K562 (cell line): Measurements from ENCODE around the gene PSMB8. TPM values are rescaled to one million over a fixed set of nuclear protein-coding genes. Genes with fewer than 3 reads are reported as not detected.

Source experiments
- ATAC-seq: fragments of 200-7000 bp; cut with Tn5 transposase; 3 replicates; pipeline ENCODE4 v1.9.1; 2020; ENCODE audit warnings: moderate library complexity
- BruUV-seq: library from RNA; stranded (reverse); fragments of 400-500 nt; replicated peaks from 2 replicates; lab custom pipeline; 2021; lab: Mats Ljungman, UMichigan
- CTCF ChIA-PET: fragments of 300-600 bp; formaldehyde crosslinking; extraction: SDS; loops from one replicate; lab custom pipeline; 2021; ENCODE audit warnings: low intra/inter-chr PET ratio; lab: Yijun Ruan, JAX
- POLR2A ChIA-PET: fragments of 300-600, 350-650 bp; sonication (Branson Sonifier 250); formaldehyde crosslinking; extraction: SDS; loops from one replicate; lab custom pipeline; 2021; ENCODE audit warnings: antibody characterized with exemption, inconsistent platforms; lab: Yijun Ruan, JAX
- DNase-seq, 4 experiments: peaks; one replicate each; pipeline versions ENCODE4 v3.0.0 to v3.0.0-alpha.2; 2011 to 2018; ENCODE audit warnings: low spot score in 3 of 4, mixed read lengths in 3 of 4; ENCODE audit errors: extremely low read depth in 1 of 4
- FAIRE-seq: peaks from 2 replicates; lab custom pipeline; 2011; peaks lifted over from hg19 to GRCh38; lab: Jason Lieb, UNC
- H2AFZ ChIP-seq: 2 replicates; pipeline ENCODE4 v1.6.0; 2011; ENCODE audit warnings: low read depth, low read length, control low read depth, inconsistent platforms
- H3K27ac ChIP-seq: fragments of 200-600 bp; 3 replicates; pipeline ENCODE4 v1.8.0; 2011; ENCODE audit warnings: low read depth, mild to moderate bottlenecking, control low read depth, inconsistent platforms, low read length, moderate library complexity, mixed read lengths; ENCODE audit errors: extremely low read depth
- H3K27me3 ChIP-seq, 2 experiments: fragments of 300-600 bp in 1 of 2; 2 replicates in 1 of 2; 3 replicates in 1 of 2; pipeline versions ENCODE4 v1.6.0 to v1.8.0; 2011; ENCODE audit warnings: inconsistent platforms in 2 of 2, low read length in 2 of 2, mild to moderate bottlenecking in 1 of 2, mixed read lengths in 1 of 2, moderate library complexity in 1 of 2; ENCODE audit not compliant: control insufficient read depth in 2 of 2, insufficient read depth in 2 of 2
- H3K36me3 ChIP-seq: fragments of 300-600 bp; 3 replicates; pipeline ENCODE4 v1.8.0; 2011; ENCODE audit warnings: mild to moderate bottlenecking, low read length, inconsistent platforms; ENCODE audit not compliant: control insufficient read depth, insufficient read depth
- H3K4me1 ChIP-seq, 2 experiments: fragments of 200-600 bp in 1 of 2; replicated peaks in 1 of 2; 2 replicates in 1 of 2; 3 replicates in 1 of 2; pipeline versions ENCODE4 v1.5.1 to v1.8.0; 2011; ENCODE audit warnings: inconsistent platforms in 2 of 2, low read length in 2 of 2, mild to moderate bottlenecking in 1 of 2, mixed read lengths in 1 of 2, moderate library complexity in 1 of 2; ENCODE audit not compliant: control insufficient read depth in 2 of 2, insufficient read depth in 2 of 2
- H3K4me2 ChIP-seq: 2 replicates; pipeline ENCODE4 v1.6.1; 2011; ENCODE audit warnings: low read length, control low read depth, inconsistent platforms, mixed read lengths; ENCODE audit not compliant: insufficient read depth
- H3K4me3 ChIP-seq: fragments of 200-600 bp; sonication (generic), shearing (Covaris generic); 2 replicates; pipeline ENCODE4 v1.5.1; 2016; ENCODE audit warnings: control low read depth, inconsistent platforms
- H3K79me2 ChIP-seq: fragments of 200-600 bp; 3 replicates; pipeline ENCODE4 v1.8.0; 2011; ENCODE audit warnings: low read length, inconsistent platforms; ENCODE audit not compliant: control insufficient read depth, insufficient read depth
- H3K9ac ChIP-seq, 2 experiments: 2 replicates each; pipeline versions ENCODE4 v1.6.0 to v1.6.1; 2011; ENCODE audit warnings: low read depth in 2 of 2, low read length in 2 of 2, control low read depth in 1 of 2, inconsistent platforms in 1 of 2, mild to moderate bottlenecking in 1 of 2, mixed read lengths in 1 of 2; ENCODE audit not compliant: insufficient read depth in 1 of 2
- H3K9me1 ChIP-seq: one replicate; pipeline ENCODE4 v1.6.0; 2011; ENCODE audit warnings: inconsistent platforms, mild to moderate bottlenecking, low read length, moderate library complexity; ENCODE audit not compliant: control insufficient read depth, insufficient read depth
- H3K9me3 ChIP-seq: replicated peaks from 2 replicates; pipeline ENCODE4 v1.5.1; 2011; ENCODE audit warnings: low read depth, low read length, inconsistent platforms; ENCODE audit not compliant: control insufficient read depth, insufficient read depth
- H4K20me1 ChIP-seq: replicated peaks from 2 replicates; pipeline ENCODE4 v1.6.1; 2011; ENCODE audit warnings: low read length, inconsistent platforms, mixed read lengths; ENCODE audit not compliant: control insufficient read depth, insufficient read depth
- ARNT ChIP-seq, 2 experiments: fragments of 450-650 bp; IDR thresholded peaks; 2 replicates each; pipeline ENCODE4 v1.6.1; 2016; ENCODE audit warnings: mild to moderate bottlenecking in 1 of 2
- ESRRA ChIP-seq: fragments of 450-650 bp; IDR thresholded peaks from 2 replicates; pipeline ENCODE4 v1.6.1; 2014; ENCODE audit warnings: low read depth, mild to moderate bottlenecking, moderate library complexity, borderline replicate concordance
- KAT2B ChIP-seq: IDR thresholded peaks from one replicate; pipeline ENCODE4 v1.6.1; 2012; ENCODE audit warnings: low read depth, mild to moderate bottlenecking, control low read depth, inconsistent platforms, low read length, moderate library complexity
- MED1 ChIP-seq: sonication (generic); formaldehyde crosslinking; IDR thresholded peaks from 2 replicates; pipeline ENCODE4 v1.8.1; 2023; ENCODE audit warnings: missing genetic modification reagents, borderline replicate concordance
- PURB ChIP-seq: sonication (generic); formaldehyde crosslinking; IDR thresholded peaks from 2 replicates; pipeline ENCODE4 v1.9.0; 2021; ENCODE audit warnings: low read depth, mild to moderate bottlenecking, missing genetic modification reagents
- SAP30 ChIP-seq: fragments of 200-600 bp; sonication (generic); IDR thresholded peaks from 2 replicates; pipeline ENCODE4 v1.6.1; 2012; ENCODE audit warnings: borderline replicate concordance, low read depth, mild to moderate bottlenecking, moderate library complexity, low read length, control low read depth, inconsistent platforms; ENCODE audit not compliant: insufficient read depth, poor library complexity, severe bottlenecking
- SRSF9 ChIP-seq: fragments of 200-400 bp; formaldehyde crosslinking; IDR thresholded peaks from 2 replicates; pipeline ENCODE4 v1.6.1; 2017; ENCODE audit warnings: low read depth, low read length, borderline replicate concordance
- TCFL5 ChIP-seq: fragments of 250-450 bp; sonication (Bioruptor Pico); conservative IDR thresholded peaks from 2 replicates; pipeline ENCODE4 v1.6.1; 2021; ENCODE audit warnings: mild to moderate bottlenecking, moderate library complexity, matching md5 sums
- ZFX ChIP-seq: sonication (generic); formaldehyde crosslinking; IDR thresholded peaks from 2 replicates; pipeline ENCODE4 v1.8.0; 2022; ENCODE audit warnings: mild to moderate bottlenecking, missing genetic modification reagents, moderate library complexity
- ZNF184 ChIP-seq: sonication (generic); formaldehyde crosslinking; IDR thresholded peaks from 2 replicates; pipeline ENCODE4 v1.5.0; 2020; ENCODE audit warnings: missing genetic modification reagents
- ZNF3 ChIP-seq: fragments of 250-450 bp; sonication (Bioruptor Pico); IDR thresholded peaks from 2 replicates; pipeline ENCODE4 v1.5.0; 2021; ENCODE audit warnings: mild to moderate bottlenecking, moderate library complexity
- ZNF699 ChIP-seq: fragments of 250-450 bp; sonication (Bioruptor Pico); IDR thresholded peaks from 2 replicates; pipeline ENCODE4 v1.8.0; 2021; ENCODE audit warnings: mild to moderate bottlenecking, moderate library complexity; ENCODE audit not compliant: insufficient replicate concordance
- ZNF778 ChIP-seq: fragments of 450-650 bp; formaldehyde crosslinking; IDR thresholded peaks from 2 replicates; pipeline ENCODE4 v1.4.0; 2020; ENCODE audit warnings: mild to moderate bottlenecking, moderate library complexity
- ZNF780A ChIP-seq: fragments of 250-450 bp; sonication (Bioruptor Pico); IDR thresholded peaks from 2 replicates; pipeline ENCODE4 v1.5.0; 2021; ENCODE audit warnings: mild to moderate bottlenecking
- WGBS: fragments of 100-300 bp; shearing (Covaris generic); methylation state at CpG from one replicate; pipeline ENCODE4 v1.1.6; 2016; ENCODE audit warnings: low coverage, mixed read lengths; ENCODE audit not compliant: insufficient coverage; ENCODE audit errors: missing lambda C conversion rate; 5-methylcytosine and 5-hydroxymethylcytosine counted together
- in situ Hi-C: fragments of 300-500 bp; cut with MboI; formaldehyde crosslinking; loops from 4 replicates; pipeline ENCODE4 v1.15.0; 2018; ENCODE audit warnings: inconsistent platforms, mixed read lengths
- intact Hi-C: fragments of 100-400 bp; cut with micrococcal nuclease; formaldehyde crosslinking; loops from 2 replicates; pipeline ENCODE4 v1.14.2; 2022
- polyA plus RNA-seq, 8 experiments: library from polyadenylated mRNA; depleted of rRNA in 4 of 8; stranded (reverse) in 5 of 8; unstranded in 3 of 8; fragments of >200 nt; fragmentation: Nextera tagmentation in 2 of 8; fragmentation: Illumina TruSeq in 1 of 8; extraction: Ambion mirVana in 2 of 8; extraction: Trizol in 1 of 8; gene quantifications; 2 replicates each; pipeline versions ENCODE4 v1.2.1 to v1.2.3, GENCODE V29; 2011 to 2014; ENCODE audit warnings: inconsistent platforms in 1 of 8, missing spikeins in 1 of 8
- total RNA-seq, 7 experiments: library from RNA; depleted of rRNA in 6 of 7; stranded (reverse); fragments of >200 nt in 6 of 7; fragmentation: Illumina TruSeq in 2 of 7; extraction: Trizol in 2 of 7; gene quantifications; 2 replicates each; pipeline versions ENCODE4 v1.2.1 to v1.2.3, GENCODE V29; 2011 to 2021; ENCODE audit warnings: low replicate concordance in 1 of 7
- TF ChIP-seq, protein P1 (sequence below): fragments of 450-650 bp; IDR thresholded peaks from 2 replicates; pipeline ENCODE4 v1.6.1; 2016; ENCODE audit warnings: borderline replicate concordance

The PSMB8 gene
- total and polyA plus RNA-seq, 9 of the 15 experiments (the other 6 are each of a cell fraction or from before 2014, with no cell fraction given): 0.71 to 4.0 (median 2.4) TPM

DNA sequence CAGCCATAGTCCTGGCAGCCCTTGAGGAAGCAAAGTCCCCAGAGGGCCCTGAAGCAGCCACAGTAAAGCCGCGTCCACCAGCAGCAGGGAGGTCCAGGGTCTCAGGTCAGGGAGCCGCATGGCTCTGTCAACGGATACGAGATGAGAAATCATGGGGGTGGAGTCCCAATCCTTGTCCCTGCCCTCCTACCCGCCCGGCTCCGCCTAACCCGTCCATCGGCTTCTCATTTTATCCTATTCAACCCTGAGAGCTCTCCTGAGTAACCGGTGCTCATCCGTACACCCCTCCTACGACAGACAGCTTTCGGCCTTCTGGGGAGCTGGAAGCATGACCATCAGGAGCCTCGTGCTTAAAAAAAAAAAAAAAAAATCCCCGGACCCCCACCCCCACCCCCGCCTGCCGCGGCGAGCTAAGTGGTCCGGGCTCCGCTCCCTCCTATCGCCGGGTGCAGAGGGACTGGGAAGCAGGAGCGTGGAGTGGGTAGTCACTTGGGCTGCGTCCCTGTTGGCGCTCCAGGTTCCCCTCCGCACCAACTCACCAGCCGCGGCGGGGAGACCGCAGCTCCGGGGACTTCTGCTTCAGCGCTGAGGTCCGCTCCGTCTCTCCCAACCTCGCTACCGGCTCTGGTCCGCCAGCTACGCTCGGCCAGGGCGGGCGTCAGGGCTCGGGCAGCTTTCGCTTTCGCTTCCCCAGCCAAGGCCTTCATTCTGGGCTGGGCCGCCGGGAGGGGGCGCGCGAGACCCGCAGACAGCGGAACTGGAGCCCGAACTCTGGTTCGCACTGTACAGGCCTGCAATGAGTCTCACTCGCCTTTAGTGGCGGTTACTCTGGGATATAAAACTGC lies 5.5 kb downstream of the PSMB8 start, which contains the start of gene TAP2:
Gene TAP2, minus strand, starts transcription at position 626 of the 845 bp plus-strand sequence. Its CDS starts 506 bp downstream, at position 120.
- Histone ChIP-seq H3K36me3 (peaks cover 30% of the 10 kb centered on the region; the same call in 2 of the 3 replicates), H3K9me3 (no peaks in the 10 kb centered on the region), H3K27me3 (no peaks in the 10 kb centered on the region), H4K20me1 (no peaks in the 10 kb centered on the region), H3K4me3 (peak within 1 kb of the TSS; percentile 73), H3K27ac (peak within 1 kb of the TSS; percentile 75), H3K9me1 (no peaks in the 10 kb centered on the region), H2AFZ (peak within 1 kb of the TSS; percentile 99), H3K4me2 (peak within 1 kb of the TSS; percentile 88), H3K9ac (peak within 1 kb of the TSS; percentile 67 to 97), H3K4me1 (peaks cover 6 to 9% of the 10 kb centered on the region in 2 experiments; a peak in 3 of 5 replicates), H3K79me2 (peaks cover 11% of the 10 kb centered on the region; the same call in 2 of the 3 replicates)
- peak; percentile 94 for ATAC-seq
- in situ Hi-C loops: no loop called here
- ChIA-PET POLR2A (interaction anchor here (0.5 to 5.1 kb wide), 20 partner anchors 10 to 1307 kb away, joined by 3 to 56 read pairs (median 6); partner anchors contain the start of genes PSMB9, RPS18 and TAP1), CTCF (interaction anchor here (0.6 to 6.6 kb wide), 5 partner anchors 16 to 147 kb away, joined by 3 to 66 read pairs (median 3); partner anchors contain the start of genes PSMB9 and TAP1)
- under 1% methylated on average over 46 of the region's 57 CpGs for WGBS
- peak; percentile 94 for FAIRE-seq
- peak; percentile 94 to 97 (median 96) for DNase-seq
- intact Hi-C loops: loop anchor here (1.0 kb wide), 3 partner anchors 15 to 146 kb away; partner anchors contain the start of gene TAP1
- no TSS peak for BruUV-seq
- TF ChIP-seq ZNF184 (CRISPR knock-in tag) (no peak), KAT2B (no peak), ZNF699 (no peak), ZNF3 (no peak), ARNT (IDR thresholded peaks at IDR 0.05) (no peak), ZNF778 (CRISPR knock-in tag) (no peak), ZFX (CRISPR knock-in tag) (peak; percentile 68), ESRRA (peak; percentile 76; the same call in 1 of the 2 replicates), ZNF780A (no peak), SAP30 (peak; percentile 46), MED1 (CRISPR knock-in tag) (no peak), PURB (CRISPR knock-in tag) (no peak), TCFL5 (no peak), SRSF9 (no peak)
- TF ChIP-seq, protein P1, sequence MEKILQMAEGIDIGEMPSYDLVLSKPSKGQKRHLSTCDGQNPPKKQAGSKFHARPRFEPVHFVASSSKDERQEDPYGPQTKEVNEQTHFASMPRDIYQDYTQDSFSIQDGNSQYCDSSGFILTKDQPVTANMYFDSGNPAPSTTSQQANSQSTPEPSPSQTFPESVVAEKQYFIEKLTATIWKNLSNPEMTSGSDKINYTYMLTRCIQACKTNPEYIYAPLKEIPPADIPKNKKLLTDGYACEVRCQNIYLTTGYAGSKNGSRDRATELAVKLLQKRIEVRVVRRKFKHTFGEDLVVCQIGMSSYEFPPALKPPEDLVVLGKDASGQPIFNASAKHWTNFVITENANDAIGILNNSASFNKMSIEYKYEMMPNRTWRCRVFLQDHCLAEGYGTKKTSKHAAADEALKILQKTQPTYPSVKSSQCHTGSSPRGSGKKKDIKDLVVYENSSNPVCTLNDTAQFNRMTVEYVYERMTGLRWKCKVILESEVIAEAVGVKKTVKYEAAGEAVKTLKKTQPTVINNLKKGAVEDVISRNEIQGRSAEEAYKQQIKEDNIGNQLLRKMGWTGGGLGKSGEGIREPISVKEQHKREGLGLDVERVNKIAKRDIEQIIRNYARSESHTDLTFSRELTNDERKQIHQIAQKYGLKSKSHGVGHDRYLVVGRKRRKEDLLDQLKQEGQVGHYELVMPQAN: peak; percentile 77
